ENCODE measurements around the gene CLEC9A.

DNA sequence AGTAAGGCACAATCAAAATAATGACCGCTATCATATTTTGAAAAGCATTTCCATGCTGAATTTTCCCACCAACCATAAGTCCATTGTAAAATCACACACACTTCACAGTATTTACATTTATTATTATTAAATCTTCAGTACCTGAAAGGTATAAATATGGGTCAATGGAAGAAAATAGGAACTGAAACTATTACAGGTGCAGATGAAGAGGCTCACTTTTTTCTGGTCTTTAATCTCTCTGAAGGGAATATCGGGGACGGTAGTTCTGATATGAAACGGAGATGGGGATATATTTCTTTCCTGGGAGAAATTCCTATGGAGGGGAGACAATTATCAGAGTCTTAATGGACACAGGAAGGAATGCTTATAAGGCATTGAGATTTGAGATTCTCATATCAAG, 39.9 kb downstream of the CLEC9A start:
- TF ChIP-seq, protein P1, sequence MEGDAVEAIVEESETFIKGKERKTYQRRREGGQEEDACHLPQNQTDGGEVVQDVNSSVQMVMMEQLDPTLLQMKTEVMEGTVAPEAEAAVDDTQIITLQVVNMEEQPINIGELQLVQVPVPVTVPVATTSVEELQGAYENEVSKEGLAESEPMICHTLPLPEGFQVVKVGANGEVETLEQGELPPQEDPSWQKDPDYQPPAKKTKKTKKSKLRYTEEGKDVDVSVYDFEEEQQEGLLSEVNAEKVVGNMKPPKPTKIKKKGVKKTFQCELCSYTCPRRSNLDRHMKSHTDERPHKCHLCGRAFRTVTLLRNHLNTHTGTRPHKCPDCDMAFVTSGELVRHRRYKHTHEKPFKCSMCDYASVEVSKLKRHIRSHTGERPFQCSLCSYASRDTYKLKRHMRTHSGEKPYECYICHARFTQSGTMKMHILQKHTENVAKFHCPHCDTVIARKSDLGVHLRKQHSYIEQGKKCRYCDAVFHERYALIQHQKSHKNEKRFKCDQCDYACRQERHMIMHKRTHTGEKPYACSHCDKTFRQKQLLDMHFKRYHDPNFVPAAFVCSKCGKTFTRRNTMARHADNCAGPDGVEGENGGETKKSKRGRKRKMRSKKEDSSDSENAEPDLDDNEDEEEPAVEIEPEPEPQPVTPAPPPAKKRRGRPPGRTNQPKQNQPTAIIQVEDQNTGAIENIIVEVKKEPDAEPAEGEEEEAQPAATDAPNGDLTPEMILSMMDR (IDR thresholded peaks at IDR 0.05) = no peak
- no peak for TF ChIP-seq EZH2 (IDR thresholded peaks at IDR 0.05; ENCODE audit: borderline replicate concordance, insufficient read depth, low read depth, low read length, poor library complexity, severe bottlenecking)

Measured in B cell (primary cell).